ENCODE measurements around the gene PIH1D1. TPM values are rescaled to one million over a fixed set of nuclear protein-coding genes. Genes with fewer than 3 reads are reported as not detected.

The PIH1D1 gene
- total and polyA plus RNA-seq, 2 of the 13 experiments (the other 11 are each of a cell fraction or from before 2014, with no cell fraction given) = 110 to 137 TPM

DNA sequence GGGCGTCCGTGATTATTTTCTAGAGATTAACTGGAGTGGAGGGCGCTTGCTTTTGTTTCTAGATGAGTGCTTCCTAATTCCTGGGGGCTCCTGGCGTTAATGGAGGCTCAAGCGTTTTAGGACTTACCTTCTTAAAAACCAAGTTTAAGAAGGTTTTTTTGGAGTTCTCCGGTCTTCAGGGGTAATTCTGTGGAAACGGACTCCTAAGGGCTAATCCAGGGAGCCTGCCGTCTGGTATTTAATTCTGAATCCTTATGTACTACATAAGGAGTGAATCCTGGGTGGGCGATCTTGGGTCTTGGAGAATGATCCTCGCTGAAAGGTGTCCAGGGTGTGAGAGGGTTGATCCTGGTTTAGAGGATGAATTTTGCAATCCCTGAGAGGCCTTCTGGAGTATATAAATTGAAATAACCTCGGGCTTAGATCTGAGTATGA lies 45.0 kb upstream of the PIH1D1 start (continued):
- TF ChIP-seq, protein P1, sequence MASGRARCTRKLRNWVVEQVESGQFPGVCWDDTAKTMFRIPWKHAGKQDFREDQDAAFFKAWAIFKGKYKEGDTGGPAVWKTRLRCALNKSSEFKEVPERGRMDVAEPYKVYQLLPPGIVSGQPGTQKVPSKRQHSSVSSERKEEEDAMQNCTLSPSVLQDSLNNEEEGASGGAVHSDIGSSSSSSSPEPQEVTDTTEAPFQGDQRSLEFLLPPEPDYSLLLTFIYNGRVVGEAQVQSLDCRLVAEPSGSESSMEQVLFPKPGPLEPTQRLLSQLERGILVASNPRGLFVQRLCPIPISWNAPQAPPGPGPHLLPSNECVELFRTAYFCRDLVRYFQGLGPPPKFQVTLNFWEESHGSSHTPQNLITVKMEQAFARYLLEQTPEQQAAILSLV (CRISPR knock-in tag; IDR thresholded peaks at IDR 0.05; ENCODE audit: borderline replicate concordance) = no peak
- no peak for TF ChIP-seq XBP1 (CRISPR knock-in tag; IDR thresholded peaks at IDR 0.05)
- TF ChIP-seq MLLT10 (CRISPR knock-in tag; IDR thresholded peaks at IDR 0.05) = no peak
- no peak for TF ChIP-seq ZNF792 (CRISPR knock-in tag; IDR thresholded peaks at IDR 0.05)
- peak; percentile 70 for TF ChIP-seq KDM5A (IDR thresholded peaks at IDR 0.05; ENCODE audit: borderline replicate concordance, low read length)
- 0 out of 2 replicates have a peak, but pooled peaks have one; percentile 27 for TF ChIP-seq ZNF24 (IDR thresholded peaks at IDR 0.05)
- TF ChIP-seq, protein P2, sequence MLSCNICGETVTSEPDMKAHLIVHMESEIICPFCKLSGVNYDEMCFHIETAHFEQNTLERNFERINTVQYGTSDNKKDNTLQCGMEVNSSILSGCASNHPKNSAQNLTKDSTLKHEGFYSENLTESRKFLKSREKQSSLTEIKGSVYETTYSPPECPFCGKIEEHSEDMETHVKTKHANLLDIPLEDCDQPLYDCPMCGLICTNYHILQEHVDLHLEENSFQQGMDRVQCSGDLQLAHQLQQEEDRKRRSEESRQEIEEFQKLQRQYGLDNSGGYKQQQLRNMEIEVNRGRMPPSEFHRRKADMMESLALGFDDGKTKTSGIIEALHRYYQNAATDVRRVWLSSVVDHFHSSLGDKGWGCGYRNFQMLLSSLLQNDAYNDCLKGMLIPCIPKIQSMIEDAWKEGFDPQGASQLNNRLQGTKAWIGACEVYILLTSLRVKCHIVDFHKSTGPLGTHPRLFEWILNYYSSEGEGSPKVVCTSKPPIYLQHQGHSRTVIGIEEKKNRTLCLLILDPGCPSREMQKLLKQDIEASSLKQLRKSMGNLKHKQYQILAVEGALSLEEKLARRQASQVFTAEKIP (CRISPR knock-in tag; IDR thresholded peaks at IDR 0.05; ENCODE audit: borderline replicate concordance) = no peak
- TF ChIP-seq PHF5A (CRISPR knock-in tag; IDR thresholded peaks at IDR 0.05; ENCODE audit: low read depth, unreplicated experiment) = no peak
- TF ChIP-seq CBX1 (IDR thresholded peaks at IDR 0.05; ENCODE audit: low read depth) = no peak
- TF ChIP-seq, protein P3, sequence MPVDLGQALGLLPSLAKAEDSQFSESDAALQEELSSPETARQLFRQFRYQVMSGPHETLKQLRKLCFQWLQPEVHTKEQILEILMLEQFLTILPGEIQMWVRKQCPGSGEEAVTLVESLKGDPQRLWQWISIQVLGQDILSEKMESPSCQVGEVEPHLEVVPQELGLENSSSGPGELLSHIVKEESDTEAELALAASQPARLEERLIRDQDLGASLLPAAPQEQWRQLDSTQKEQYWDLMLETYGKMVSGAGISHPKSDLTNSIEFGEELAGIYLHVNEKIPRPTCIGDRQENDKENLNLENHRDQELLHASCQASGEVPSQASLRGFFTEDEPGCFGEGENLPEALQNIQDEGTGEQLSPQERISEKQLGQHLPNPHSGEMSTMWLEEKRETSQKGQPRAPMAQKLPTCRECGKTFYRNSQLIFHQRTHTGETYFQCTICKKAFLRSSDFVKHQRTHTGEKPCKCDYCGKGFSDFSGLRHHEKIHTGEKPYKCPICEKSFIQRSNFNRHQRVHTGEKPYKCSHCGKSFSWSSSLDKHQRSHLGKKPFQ (CRISPR knock-in tag; IDR thresholded peaks at IDR 0.05; ENCODE audit: insufficient replicate concordance) = peak; percentile 34
- no peak for TF ChIP-seq FOXJ3 (CRISPR knock-in tag; IDR thresholded peaks at IDR 0.05; ENCODE audit: borderline replicate concordance)
- 0 out of 2 replicates have a peak, but pooled peaks have one; percentile 80 for TF ChIP-seq HDAC6 (IDR thresholded peaks at IDR 0.05; ENCODE audit: low read depth, low read length)
- TF ChIP-seq ZNF12 (CRISPR knock-in tag; IDR thresholded peaks at IDR 0.05) = no peak
- TF ChIP-seq, protein P4, sequence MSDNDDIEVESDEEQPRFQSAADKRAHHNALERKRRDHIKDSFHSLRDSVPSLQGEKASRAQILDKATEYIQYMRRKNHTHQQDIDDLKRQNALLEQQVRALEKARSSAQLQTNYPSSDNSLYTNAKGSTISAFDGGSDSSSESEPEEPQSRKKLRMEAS (IDR thresholded peaks at IDR 0.05) = no peak
- TF ChIP-seq ZNF670 (CRISPR knock-in tag; IDR thresholded peaks at IDR 0.05; ENCODE audit: borderline replicate concordance) = 0 out of 2 replicates have a peak, but pooled peaks have one; percentile 2
- no peak for TF ChIP-seq ZNF136 (CRISPR knock-in tag; IDR thresholded peaks at IDR 0.05; ENCODE audit: low read depth)
- TF ChIP-seq PHB2 (IDR thresholded peaks at IDR 0.05; ENCODE audit: partially characterized antibody) = no peak
- TF ChIP-seq ZNF432 (CRISPR knock-in tag; IDR thresholded peaks at IDR 0.05; ENCODE audit: borderline replicate concordance) = no peak
